Measurements from ENCODE around the gene EPHA10.

GRCh38 chr1:37782491-37782890, 17.6 kb upstream of the EPHA10 start:
- TF ChIP-seq CTCF (IDR thresholded peaks at IDR 0.05; ENCODE audit: insufficient read depth, low read length, poor library complexity, severe bottlenecking) (no peak), EZH2phosphoT487 (conservative IDR thresholded peaks at IDR 0.05; ENCODE audit: low read length) (no peak)

All from SU-DHL-6 (cell line).